Loucy (cell line): ENCODE measurements around the gene PITX2.

Experiments
- H2AFZ ChIP-seq: fragments of 200-600 bp; sonication (generic); 2 replicates; pipeline ENCODE4 v1.6.0; 2016; ENCODE audit warnings: antibody characterized with exemption, mild to moderate bottlenecking, low read length, moderate library complexity
- H3F3A ChIP-seq: fragments of 200-600 bp; 2 replicates; pipeline ENCODE4 v1.6.0; 2016; ENCODE audit warnings: antibody characterized with exemption, low read depth, mild to moderate bottlenecking
- H3K27me3 ChIP-seq: fragments of 200-600 bp; sonication (generic); 2 replicates; pipeline ENCODE4 v1.6.1; 2014; ENCODE audit warnings: low read length, mild to moderate bottlenecking; ENCODE audit not compliant: insufficient read depth, poor library complexity, severe bottlenecking
- H3K36me3 ChIP-seq: fragments of 200-600 bp; sonication (generic); 2 replicates; pipeline ENCODE4 v1.6.1; 2016; ENCODE audit warnings: low read length; ENCODE audit not compliant: insufficient read depth
- H3K4me1 ChIP-seq: fragments of 200-600 bp; sonication (generic); 2 replicates; pipeline ENCODE4 v1.5.1; 2014; ENCODE audit warnings: low read length, mild to moderate bottlenecking; ENCODE audit not compliant: insufficient read depth, poor library complexity, severe bottlenecking
- H3K4me2 ChIP-seq: fragments of 200-600 bp; sonication (generic); 2 replicates; pipeline ENCODE4 v1.6.0; 2014; ENCODE audit warnings: antibody characterized with exemption, low read length, low read depth, mild to moderate bottlenecking; ENCODE audit not compliant: poor library complexity, severe bottlenecking
- H3K4me3 ChIP-seq: fragments of 200-600 bp; sonication (generic); 2 replicates; pipeline ENCODE4 v1.5.1; 2014; ENCODE audit warnings: low read length, mild to moderate bottlenecking, mixed read lengths; ENCODE audit not compliant: poor library complexity, severe bottlenecking
- H3K79me2 ChIP-seq: fragments of 200-600 bp; sonication (generic); 2 replicates; pipeline ENCODE4 v1.6.1; 2014; ENCODE audit warnings: low read length; ENCODE audit not compliant: insufficient read depth
- H3K9ac ChIP-seq: fragments of 200-600 bp; sonication (generic); 2 replicates; pipeline ENCODE4 v1.6.0; 2014; ENCODE audit warnings: mild to moderate bottlenecking, low read depth, low read length, moderate library complexity; ENCODE audit not compliant: poor library complexity, severe bottlenecking
- H3K9me2 ChIP-seq: fragments of 200-600 bp; sonication (generic); replicated peaks from 2 replicates; pipeline ENCODE4 v1.6.1; 2016; ENCODE audit warnings: low read depth, low read length, mixed read lengths
- H3K9me3 ChIP-seq: fragments of 200-600 bp; sonication (generic); 2 replicates; pipeline ENCODE4 v1.6.1; 2014; ENCODE audit warnings: mild to moderate bottlenecking, antibody characterized with exemption, low read length, low read depth; ENCODE audit not compliant: insufficient read depth
- H4K20me1 ChIP-seq: fragments of 200-600 bp; sonication (generic); 2 replicates; pipeline ENCODE4 v1.6.0; 2014; ENCODE audit warnings: antibody characterized with exemption, low read length, mild to moderate bottlenecking; ENCODE audit not compliant: insufficient read depth, poor library complexity, severe bottlenecking
- CTCF ChIP-seq: fragments of 200-600 bp; sonication (generic); conservative IDR thresholded peaks from 2 replicates; pipeline ENCODE4 v1.5.1; 2014; ENCODE audit warnings: mild to moderate bottlenecking, antibody characterized with exemption, low read length
- EZH2phosphoT487 ChIP-seq: fragments of 200-600 bp; IDR thresholded peaks from 2 replicates; pipeline ENCODE4 v1.6.1; 2018; ENCODE audit warnings: antibody characterized with exemption, mild to moderate bottlenecking, moderate library complexity, borderline replicate concordance

PITX2 gene

GRCh38 chr4:110636680-110637407, 14.0 kb upstream of the PITX2 start:
- TF ChIP-seq EZH2phosphoT487 (no peak), CTCF (no peak)
- Histone ChIP-seq H3K9ac (no peak overlapping the region), H3K27me3 (no peaks in the 10 kb centered on the region), H3K79me2 (no peaks in the 10 kb centered on the region), H3F3A (no peaks in the 10 kb centered on the region), H4K20me1 (no peaks in the 10 kb centered on the region), H2AFZ (no peak overlapping the region), H3K4me2 (no peak overlapping the region), H3K9me2 (no peaks in the 10 kb centered on the region), H3K4me1 (no peaks in the 10 kb centered on the region), H3K36me3 (no peaks in the 10 kb centered on the region), H3K9me3 (no peaks in the 10 kb centered on the region), H3K4me3 (no peak overlapping the region)

GRCh38 chr4:110636171-110636679, 13.3 kb upstream of the PITX2 start:
- H3K36me3 ChIP-seq: no peaks in the 10 kb centered on the region
- H3K4me3 ChIP-seq: no peak overlapping the region
- no peaks in the 10 kb centered on the region for H3K9me2 ChIP-seq
- H3K79me2 ChIP-seq: no peaks in the 10 kb centered on the region
- H3K27me3 ChIP-seq: no peaks in the 10 kb centered on the region
- no peaks in the 10 kb centered on the region for H3F3A ChIP-seq
- H3K9me3 ChIP-seq: no peaks in the 10 kb centered on the region
- H3K4me2 ChIP-seq: no peak overlapping the region
- no peaks in the 10 kb centered on the region for H3K4me1 ChIP-seq
- no peak overlapping the region for H2AFZ ChIP-seq
- TF ChIP-seq CTCF: no peak
- no peak for TF ChIP-seq EZH2phosphoT487
- H3K9ac ChIP-seq: no peak overlapping the region
- H4K20me1 ChIP-seq: no peaks in the 10 kb centered on the region

GRCh38 chr4:110635163-110635865, 12.4 kb upstream of the PITX2 start:
- Histone ChIP-seq H4K20me1 (no peaks in the 10 kb centered on the region), H3K9me3 (no peaks in the 10 kb centered on the region), H3K4me3 (no peak overlapping the region), H3K79me2 (no peaks in the 10 kb centered on the region), H3K4me1 (no peaks in the 10 kb centered on the region), H3K9me2 (no peaks in the 10 kb centered on the region), H3K4me2 (no peak overlapping the region), H3F3A (no peaks in the 10 kb centered on the region), H3K9ac (no peak overlapping the region), H2AFZ (no peak overlapping the region), H3K27me3 (no peaks in the 10 kb centered on the region), H3K36me3 (no peaks in the 10 kb centered on the region)
- TF ChIP-seq CTCF: no peak
- no peak for TF ChIP-seq EZH2phosphoT487
